Glutamatergic neuron (in vitro differentiated cells): Measurements from ENCODE around the gene NMRAL1. TPM values are rescaled to one million over a fixed set of nuclear protein-coding genes. Genes with fewer than 3 reads are reported as not detected.
A peak's percentile ranks its signal among the peaks of the same experiment; 100 is the strongest.

Experiments
- DNase-seq: peaks from one replicate; pipeline ENCODE4 v3.0.0; 2022
- H3K27ac Mint-ChIP-seq: one replicate; pipeline ENCODE4 v1.8.0; 2020; ENCODE audit warnings: mild to moderate bottlenecking, mixed read lengths, inconsistent platforms; ENCODE audit not compliant: unreplicated experiment
- H3K27me3 Mint-ChIP-seq: one replicate; pipeline ENCODE4 v1.8.0; 2020; ENCODE audit warnings: mild to moderate bottlenecking, moderate library complexity, mixed read lengths, inconsistent platforms; ENCODE audit not compliant: unreplicated experiment
- H3K36me3 Mint-ChIP-seq: one replicate; pipeline ENCODE4 v1.8.0; 2020; ENCODE audit warnings: mild to moderate bottlenecking, mixed read lengths, inconsistent platforms; ENCODE audit not compliant: unreplicated experiment
- H3K4me1 Mint-ChIP-seq: one replicate; pipeline ENCODE4 v1.8.0; 2020; ENCODE audit warnings: mild to moderate bottlenecking, low read depth, mixed read lengths, inconsistent platforms; ENCODE audit not compliant: unreplicated experiment
- H3K4me3 Mint-ChIP-seq: one replicate; pipeline ENCODE4 v1.8.0; 2020; ENCODE audit warnings: mild to moderate bottlenecking, mixed read lengths, inconsistent platforms; ENCODE audit not compliant: unreplicated experiment
- H3K9me3 Mint-ChIP-seq: one replicate; pipeline ENCODE4 v1.8.0; 2020; ENCODE audit warnings: mild to moderate bottlenecking, moderate library complexity, mixed read lengths, inconsistent platforms; ENCODE audit not compliant: unreplicated experiment
- total RNA-seq: library from RNA; stranded (reverse); fragmentation: NEBNext Ultra II Directional; extraction: Animal tissue kit (Norgen Biotek cat#: 25700); gene quantifications from one replicate; pipeline ENCODE4 v1.2.1, GENCODE V29; 2021; ENCODE audit not compliant: unreplicated experiment
- TF ChIP-seq, protein P1 (sequence below): fragments of 200-600 bp; sonication (generic); IDR thresholded peaks from one replicate; pipeline ENCODE4 v1.5.0; 2021; ENCODE audit not compliant: partially characterized antibody, unreplicated experiment

Gene NMRAL1
- total RNA-seq, 1 donor from 2014 or later = 38.3 TPM

DNA sequence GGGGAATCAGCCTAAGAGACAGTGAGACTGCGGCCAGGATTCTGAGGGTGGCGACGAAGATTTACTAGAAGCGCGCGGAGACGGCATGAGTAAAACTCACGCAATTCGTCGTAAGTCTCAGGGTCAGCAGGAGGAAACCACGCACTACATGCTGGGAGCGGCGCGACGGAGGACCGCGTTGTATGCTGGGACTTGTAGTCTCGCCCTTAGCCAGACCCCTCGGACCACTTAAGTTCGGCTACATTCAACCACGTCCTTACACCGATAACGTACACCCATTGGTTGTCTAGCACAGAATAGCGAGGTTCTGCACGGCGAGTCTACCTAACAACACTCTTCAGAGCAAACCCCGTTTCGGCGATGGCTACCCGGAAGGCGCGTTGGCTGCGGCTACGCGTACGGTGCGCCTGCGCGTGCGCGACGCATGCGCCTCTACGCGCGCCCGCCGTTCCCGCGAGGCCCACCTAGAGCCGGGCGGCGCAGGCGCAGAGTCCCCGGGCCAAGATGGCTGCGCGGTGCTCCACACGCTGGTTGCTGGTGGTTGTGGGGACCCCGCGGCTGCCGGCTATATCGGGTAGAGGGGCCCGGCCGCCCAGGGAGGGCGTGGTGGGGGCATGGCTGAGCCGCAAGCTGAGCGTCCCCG lies 48.9 kb downstream of the NMRAL1 start, which contains the start of gene DNAJA3:
Gene DNAJA3 (plus strand): TSS at position 491 of the 643 bp plus-strand sequence. CDS start 14 bp downstream, at position 505.
- H3K36me3 Mint-ChIP-seq = no peaks in the 10 kb centered on the region
- peak; percentile 96 for DNase-seq
- peaks cover 13% of the 10 kb centered on the region for H3K27me3 Mint-ChIP-seq
- peaks cover 12% of the 10 kb centered on the region for H3K4me1 Mint-ChIP-seq
- H3K4me3 Mint-ChIP-seq = peak within 1 kb of the TSS; percentile 99
- peaks cover 10% of the 10 kb centered on the region for H3K9me3 Mint-ChIP-seq
- peak within 1 kb of the TSS; percentile 97 for H3K27ac Mint-ChIP-seq
- TF ChIP-seq, protein P1, sequence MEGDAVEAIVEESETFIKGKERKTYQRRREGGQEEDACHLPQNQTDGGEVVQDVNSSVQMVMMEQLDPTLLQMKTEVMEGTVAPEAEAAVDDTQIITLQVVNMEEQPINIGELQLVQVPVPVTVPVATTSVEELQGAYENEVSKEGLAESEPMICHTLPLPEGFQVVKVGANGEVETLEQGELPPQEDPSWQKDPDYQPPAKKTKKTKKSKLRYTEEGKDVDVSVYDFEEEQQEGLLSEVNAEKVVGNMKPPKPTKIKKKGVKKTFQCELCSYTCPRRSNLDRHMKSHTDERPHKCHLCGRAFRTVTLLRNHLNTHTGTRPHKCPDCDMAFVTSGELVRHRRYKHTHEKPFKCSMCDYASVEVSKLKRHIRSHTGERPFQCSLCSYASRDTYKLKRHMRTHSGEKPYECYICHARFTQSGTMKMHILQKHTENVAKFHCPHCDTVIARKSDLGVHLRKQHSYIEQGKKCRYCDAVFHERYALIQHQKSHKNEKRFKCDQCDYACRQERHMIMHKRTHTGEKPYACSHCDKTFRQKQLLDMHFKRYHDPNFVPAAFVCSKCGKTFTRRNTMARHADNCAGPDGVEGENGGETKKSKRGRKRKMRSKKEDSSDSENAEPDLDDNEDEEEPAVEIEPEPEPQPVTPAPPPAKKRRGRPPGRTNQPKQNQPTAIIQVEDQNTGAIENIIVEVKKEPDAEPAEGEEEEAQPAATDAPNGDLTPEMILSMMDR = no peak

DNA sequence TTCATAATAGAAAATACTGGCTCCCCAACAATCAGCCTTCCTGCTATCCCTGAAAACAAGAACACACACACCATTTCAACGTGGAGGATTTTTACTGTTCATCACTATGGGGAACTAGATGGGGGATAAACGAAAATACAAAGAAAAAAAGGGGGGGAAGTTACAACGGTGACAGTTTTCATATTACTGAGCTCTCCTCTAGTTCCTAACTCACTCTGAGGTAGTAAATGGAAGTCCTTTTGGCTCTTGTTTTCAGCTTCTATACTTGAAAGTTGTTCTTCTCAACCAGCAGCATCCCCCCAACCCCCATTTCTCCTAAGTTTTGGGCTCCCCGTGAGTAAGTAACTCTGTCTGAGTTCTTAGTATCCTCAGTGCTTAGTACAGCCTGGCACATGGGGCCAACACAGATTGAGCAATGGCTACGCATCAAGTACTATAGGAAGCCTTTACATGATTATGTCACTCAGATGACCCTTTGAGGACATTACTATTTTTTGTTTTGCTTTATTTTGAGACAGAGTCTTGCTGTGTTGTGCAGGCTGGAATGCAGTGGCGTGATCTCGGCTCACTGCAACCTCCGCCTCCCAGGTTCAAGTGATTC lies 53.8 kb downstream of the NMRAL1 start:
- Mint-ChIP-seq H3K9me3 (peaks cover 8% of the 10 kb centered on the region), H3K27me3 (peaks cover 7% of the 10 kb centered on the region), H3K4me3 (no peak overlapping the region), H3K4me1 (no peaks in the 10 kb centered on the region), H3K36me3 (no peaks in the 10 kb centered on the region), H3K27ac (no peak overlapping the region)
- no peak for DNase-seq
- TF ChIP-seq, protein P1 = no peak

GRCh38 chr16:4419402-4419959 lies 54.9 kb downstream of the NMRAL1 start:
- Mint-ChIP-seq H3K4me1 (peaks cover 7% of the 10 kb centered on the region), H3K27me3 (peaks cover 12% of the 10 kb centered on the region), H3K36me3 (no peaks in the 10 kb centered on the region), H3K4me3 (no peak overlapping the region), H3K27ac (no peak overlapping the region), H3K9me3 (peaks cover 10% of the 10 kb centered on the region)
- TF ChIP-seq, protein P1 = no peak
- no peak for DNase-seq

GRCh38 chr16:4416200-4417032 lies 58.0 kb downstream of the NMRAL1 start, which contains the start of gene CORO7:
Gene CORO7 (minus strand): TSS chr16:4416596. CDS start chr16:4416518, 78 bp downstream.
- Mint-ChIP-seq H3K9me3 (peaks cover 13% of the 10 kb centered on the region), H3K27ac (peak within 1 kb of the TSS; percentile 91), H3K4me1 (peaks cover 22% of the 10 kb centered on the region), H3K36me3 (no peaks in the 10 kb centered on the region), H3K4me3 (peak within 1 kb of the TSS; percentile 91), H3K27me3 (peaks cover 14% of the 10 kb centered on the region)
- DNase-seq = peak; percentile 97
- TF ChIP-seq, protein P1 = no peak
